GM21360 (cell line): Measurements from ENCODE around the gene BIRC2.
A peak's percentile ranks its signal among the peaks of the same experiment; 100 is the strongest.
"Not testable (repeated sequence)": the region's sequence is repeated elsewhere in the genome, so short reads cannot be mapped to it uniquely, and the experiment has no call there.

Experiments used
- ATAC-seq: cut with Tn5 transposase; IDR thresholded peaks from one replicate; pipeline ENCODE4 v1.9.1; 2021; ENCODE audit warnings: mild to moderate bottlenecking, moderate library complexity; ENCODE audit not compliant: unreplicated experiment

The BIRC2 gene

DNA sequence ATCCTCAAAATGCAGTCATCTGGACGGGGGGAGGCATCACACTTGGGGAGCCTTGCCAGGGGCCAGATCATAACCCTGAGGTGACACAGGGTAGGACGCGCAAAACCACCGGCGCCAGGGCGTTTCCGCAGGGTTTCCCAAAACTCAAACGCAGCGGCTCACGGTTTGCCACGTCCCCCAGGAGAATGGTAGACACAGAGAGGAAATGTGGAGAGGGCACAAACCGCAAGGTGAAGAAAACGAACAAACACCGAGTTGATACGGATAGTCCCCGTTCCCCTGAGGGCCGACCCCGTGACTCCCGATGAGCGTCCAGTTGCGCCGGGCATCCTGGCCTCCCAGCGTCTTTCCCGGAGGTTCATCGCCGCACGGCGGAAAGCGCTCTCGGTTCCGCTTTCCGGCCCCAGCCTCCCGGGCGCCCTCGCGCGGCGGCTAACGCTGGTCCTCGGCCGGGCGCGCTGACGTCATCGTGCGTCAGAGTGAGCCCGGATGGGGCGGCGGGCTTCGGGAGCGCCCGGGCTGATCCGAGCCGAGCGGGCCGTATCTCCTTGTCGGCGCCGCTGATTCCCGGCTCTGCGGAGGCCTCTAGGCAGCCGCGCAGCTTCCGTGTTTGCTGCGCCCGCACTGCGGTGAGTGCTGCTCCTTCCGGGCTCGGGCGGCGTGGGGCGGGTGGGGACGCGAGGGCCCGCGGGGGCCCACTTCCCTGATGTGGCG, at the start of gene BIRC2:
BIRC2 (plus strand) TSS at position 467 of the 714 bp plus-strand sequence. CDS start 2,641 bp downstream, outside the sequence.
- peak; percentile 86 for ATAC-seq

DNA sequence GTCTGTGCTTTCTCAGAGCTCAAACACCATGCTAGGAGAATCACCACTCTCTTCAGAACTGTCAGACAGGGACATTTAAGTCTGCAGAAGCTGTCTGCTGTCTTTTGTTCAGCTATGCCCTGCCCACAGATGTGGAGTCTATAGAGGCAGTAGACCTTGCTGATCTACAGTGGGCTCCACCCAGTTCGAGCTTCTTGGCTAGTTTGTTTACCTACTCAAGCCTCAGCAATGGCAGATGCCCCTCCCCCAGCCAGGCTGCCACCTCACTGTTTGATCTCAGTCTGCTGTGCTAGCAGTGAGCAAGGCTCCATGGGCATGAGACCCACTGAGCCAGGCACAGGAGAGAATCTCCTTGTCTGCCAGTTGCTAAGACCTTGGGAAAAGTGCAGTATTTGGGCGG, 46.2 kb upstream of the BIRC2 start:
- ATAC-seq, result not testable (repeated sequence)

DNA sequence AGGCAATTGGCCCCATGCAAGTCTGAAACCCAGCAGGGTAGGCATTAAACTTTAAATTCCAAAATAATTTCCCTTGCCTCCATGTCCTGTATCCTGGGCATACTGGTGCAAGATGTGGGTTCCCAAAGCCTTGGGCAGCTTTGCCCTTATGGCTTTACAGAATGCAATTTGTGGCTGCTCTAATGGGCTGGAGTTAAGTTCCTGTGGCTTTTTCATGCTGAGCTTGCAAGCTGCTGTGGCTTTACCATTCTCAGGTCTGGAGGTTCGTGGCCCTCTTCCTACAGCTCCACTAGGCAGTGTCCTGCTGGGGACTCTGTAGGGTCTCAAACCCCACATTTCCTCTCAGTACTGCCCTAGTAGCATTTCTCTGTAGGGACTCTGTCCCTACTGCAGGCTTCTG, 44.8 kb upstream of the BIRC2 start:
- no peak for ATAC-seq

DNA sequence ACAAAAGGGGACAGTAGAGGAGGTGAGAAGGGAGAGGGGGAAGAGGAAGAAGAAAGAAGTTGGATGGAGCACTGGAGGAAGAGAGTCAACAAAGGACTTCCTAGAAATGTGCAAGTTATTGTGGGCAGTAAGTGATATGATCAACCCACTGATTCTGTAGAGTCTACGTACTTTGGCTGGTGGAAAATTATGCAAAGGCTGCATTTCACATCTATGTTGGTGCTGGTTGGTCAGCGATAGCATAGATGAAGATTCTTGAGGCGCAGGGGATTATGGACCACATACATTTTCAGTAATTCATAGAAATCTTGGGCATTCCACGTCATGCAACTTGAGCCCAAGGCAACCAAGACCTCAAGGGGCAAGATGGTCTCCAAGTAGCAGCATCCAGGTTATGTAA, 42.3 kb upstream of the BIRC2 start:
- no peak for ATAC-seq

GRCh38 chr11:102305352-102306047, 41.5 kb upstream of the BIRC2 start:
- ATAC-seq, result no peak

GRCh38 chr11:102306048-102306597, 40.9 kb upstream of the BIRC2 start:
- ATAC-seq, result no peak

- ATAC-seq, result no peak
These were observed 39.9 kb upstream of the BIRC2 start for GRCh38 chr11:102306817-102307726.

DNA sequence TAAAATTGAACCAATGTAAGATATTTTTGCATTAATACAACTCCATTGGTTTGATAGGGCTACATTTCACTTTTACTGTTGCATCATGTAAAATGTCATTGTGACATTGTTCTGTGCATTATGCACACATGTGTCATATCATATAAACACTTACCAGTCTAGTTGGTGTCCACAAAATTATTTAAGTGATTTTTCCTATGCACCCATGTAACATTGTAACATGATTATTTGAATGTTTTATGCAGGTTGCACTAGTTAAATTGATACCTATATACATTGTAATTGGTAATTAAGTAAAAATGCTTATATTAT, 39.3 kb upstream of the BIRC2 start:
- ATAC-seq, result no peak

DNA sequence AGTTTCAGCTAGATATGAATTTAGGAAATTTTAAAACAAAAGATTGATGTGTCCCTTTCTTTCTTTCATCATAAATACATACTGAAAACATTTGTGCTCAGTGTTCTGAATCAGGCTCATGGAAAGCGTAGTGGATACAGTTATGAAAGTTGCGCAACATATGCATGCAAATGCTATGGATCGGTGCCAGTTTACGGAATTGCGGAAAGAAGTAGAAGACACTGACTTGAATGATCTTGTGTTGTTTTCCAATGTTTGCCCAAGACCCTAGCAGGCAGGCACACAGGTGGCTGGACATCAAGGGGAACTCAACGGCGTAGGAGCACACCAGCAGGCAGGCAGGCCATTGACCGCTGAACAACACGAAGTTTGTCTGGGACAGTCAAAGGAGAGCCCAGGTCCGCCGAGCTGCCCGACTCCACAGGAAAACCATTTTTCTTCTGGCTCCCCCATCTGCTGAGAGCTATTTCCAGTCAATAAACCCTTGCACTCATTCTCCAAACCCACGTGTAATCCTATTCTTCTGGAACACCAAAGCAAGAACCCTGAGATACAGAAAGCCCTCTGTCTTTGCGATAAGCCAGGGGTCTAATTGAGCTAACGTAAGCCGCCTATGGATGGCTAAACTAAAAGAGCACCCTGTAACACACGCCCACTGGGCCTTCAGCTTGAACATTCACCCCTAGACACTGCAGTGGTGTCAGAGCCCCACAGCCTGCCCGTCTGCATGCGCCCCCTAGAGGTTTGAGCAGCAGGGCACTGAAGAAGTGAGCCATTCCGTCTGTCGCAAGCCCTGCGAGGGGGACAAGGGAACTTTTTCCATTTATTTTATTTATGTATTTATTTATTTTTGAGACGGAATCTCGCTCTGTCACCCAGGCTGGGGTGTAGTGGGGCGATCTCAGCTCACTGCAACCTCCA, 37.1 kb upstream of the BIRC2 start:
- ATAC-seq, result no peak

DNA sequence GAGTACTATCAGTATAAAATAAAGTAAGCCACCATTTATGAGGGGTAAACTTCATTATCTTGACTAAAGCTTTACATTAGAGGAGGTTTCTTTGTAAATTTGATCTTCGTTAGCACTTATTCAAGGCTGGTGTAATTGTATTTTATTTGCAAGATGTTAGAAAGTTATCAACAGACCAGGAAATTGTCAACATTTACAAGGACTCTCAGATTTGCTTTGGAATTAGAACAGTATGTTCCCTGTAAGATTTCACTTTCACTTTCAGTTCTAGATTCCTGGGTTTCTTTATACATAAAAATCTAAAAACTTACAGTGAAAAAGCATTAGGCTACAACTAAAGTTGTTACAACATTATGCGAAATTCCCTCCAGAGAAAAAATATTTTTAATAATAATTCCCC, 34.3 kb upstream of the BIRC2 start:
- no peak for ATAC-seq

DNA sequence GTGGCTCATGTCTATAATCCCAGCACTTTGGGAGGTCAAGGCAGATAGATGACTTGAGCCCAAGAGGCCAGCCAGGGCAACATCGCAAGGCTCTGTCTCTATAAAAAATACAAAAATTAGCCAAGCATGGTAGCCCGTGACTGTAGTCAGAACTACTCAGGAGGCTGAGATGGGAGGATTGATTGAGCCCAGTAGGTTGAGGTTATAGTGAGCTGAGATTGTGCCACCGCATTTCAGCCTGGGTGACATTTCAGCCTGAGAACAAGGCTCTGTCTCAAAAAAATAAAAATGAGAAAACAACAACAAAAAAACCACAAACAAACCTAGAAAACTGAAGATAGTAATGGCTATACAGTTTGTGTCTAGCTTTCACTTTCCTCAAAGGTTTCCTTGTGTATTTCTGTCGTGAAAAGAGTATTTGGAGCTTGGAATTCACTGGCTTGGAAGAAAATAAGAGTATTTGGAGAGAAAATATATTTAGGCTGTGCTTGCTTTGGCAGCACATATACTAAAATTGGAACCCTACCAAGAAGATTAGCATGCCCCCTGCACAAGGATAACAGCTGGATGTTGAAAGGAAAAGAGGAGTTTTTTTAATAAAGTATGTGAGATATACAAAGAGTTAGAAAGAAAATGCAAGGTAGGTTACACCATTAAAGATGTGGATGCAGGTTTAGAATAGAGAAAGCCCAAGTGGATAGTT, 33.6 kb upstream of the BIRC2 start:
- no peak for ATAC-seq

DNA sequence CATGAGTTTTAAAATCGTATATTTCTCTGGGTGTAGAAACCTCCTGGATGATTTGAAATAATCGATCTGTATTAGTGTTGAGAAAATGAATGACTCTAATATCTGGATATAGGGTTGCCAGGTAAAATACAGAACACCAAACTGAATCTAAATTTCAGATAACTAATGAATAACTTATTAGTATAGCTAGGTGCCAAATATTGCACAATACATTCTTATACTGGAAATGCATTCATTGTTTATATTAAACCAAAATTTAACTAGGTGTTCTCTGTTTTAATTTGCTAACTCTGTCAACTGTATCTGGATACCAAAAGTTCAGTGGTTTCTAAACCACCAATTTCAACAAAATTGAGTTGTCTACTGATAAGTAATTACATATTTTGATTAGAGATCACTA, 32.2 kb upstream of the BIRC2 start:
- no peak for ATAC-seq

DNA sequence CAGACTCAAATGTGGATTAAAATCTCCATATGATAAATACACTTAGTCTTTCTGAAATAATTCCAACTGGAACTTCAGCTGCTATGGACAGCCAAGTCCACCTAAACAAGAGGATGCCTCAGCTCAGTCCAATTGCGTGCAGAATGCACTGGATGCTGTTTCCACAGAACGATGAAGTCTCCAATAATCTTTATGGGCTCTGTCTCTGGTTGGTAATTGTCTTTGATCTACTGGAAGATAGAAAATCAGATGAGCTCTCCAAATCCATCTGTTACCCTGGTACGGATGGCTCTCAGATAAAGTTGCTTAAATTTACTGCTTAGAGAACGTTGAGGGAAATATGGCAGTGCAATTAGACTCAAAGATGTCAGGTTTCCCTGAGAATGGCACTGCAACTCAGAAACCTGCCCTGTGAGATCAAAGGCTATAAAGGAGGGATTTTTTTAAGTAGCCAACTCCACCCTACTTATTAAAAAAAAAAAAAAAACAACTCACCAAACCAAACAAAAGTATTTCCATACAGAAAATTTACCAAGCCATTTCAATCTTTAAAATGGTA, 30.6 kb upstream of the BIRC2 start:
- ATAC-seq, result no peak

DNA sequence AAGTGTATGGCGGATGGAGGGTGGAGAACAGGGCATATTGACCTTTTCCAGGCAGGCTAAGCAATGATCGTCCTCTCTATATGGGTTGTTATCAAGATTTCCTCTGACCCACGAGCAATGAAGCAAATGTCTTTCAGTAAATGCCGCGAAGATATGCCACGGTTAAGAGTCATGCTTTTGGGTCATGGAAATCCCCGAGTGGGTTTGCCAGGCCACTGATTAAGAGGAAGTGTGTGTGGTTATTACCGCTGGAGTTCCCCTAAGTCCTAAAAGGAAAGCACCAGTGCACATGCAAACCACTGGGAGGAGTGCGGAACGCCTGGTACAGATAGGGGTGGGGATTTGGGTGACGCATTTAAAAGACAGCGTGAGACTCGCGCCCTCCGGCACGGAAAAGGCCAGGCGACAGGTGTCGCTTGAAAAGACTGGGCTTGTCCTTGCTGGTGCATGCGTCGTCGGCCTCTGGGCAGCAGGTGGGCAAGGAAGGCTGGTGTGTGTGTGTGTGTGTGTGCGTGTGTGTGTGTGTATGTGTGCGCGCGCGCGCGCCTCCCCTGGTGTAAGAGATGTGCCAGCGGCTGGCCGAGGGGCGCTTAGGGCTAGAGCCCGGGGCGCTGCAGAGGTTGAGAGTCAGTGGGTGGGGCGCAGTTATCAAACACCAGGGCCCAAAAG, 29.8 kb upstream of the BIRC2 start, which contains the start of gene BIRC3:
BIRC3 (plus strand) TSS at position 386 of the 669 bp plus-strand sequence. CDS start 7,026 bp downstream, outside the sequence.
- peak; percentile 83 for ATAC-seq

DNA sequence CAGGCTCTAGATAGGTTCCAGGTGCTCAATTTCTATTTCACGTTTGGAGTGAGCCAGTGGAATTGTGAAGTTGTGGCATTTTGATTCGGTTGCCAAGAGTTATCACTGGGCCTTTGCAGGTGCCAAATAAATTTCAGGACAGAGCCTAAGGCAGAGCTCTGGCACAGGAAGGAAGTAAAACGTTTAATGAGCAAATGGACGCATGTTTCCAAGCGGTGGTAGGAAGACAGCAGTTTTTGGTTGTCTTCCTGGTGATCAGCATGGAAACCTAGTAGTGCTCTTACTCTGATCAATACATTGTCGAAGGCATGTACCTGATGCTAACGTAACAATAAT, 29.3 kb upstream of the BIRC2 start:
- no peak for ATAC-seq

- no peak for ATAC-seq
These were observed 28.5 kb upstream of the BIRC2 start for GRCh38 chr11:102318469-102318868.

GRCh38 chr11:102319544-102319943, 27.5 kb upstream of the BIRC2 start:
- no peak for ATAC-seq

DNA sequence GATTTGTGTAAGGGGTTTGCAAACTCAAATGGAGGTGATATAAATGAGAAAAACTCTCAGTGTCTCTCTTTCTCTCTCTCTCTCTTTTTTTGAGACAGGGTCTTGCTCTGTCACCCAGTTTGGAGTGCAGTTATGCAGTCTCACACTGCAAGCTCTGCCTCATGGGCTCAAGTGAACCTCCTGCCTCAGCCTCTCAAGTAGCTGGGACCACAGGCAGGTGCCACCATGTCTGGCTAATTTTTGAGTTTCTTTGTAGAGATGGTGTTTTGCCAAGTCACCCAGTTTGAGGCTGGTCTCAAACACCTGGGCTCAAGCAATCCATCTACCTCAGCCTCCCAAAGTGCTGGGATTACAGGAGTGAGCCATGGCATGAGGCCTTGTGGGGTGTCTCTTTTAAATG, 26.8 kb upstream of the BIRC2 start:
- no peak for ATAC-seq

DNA sequence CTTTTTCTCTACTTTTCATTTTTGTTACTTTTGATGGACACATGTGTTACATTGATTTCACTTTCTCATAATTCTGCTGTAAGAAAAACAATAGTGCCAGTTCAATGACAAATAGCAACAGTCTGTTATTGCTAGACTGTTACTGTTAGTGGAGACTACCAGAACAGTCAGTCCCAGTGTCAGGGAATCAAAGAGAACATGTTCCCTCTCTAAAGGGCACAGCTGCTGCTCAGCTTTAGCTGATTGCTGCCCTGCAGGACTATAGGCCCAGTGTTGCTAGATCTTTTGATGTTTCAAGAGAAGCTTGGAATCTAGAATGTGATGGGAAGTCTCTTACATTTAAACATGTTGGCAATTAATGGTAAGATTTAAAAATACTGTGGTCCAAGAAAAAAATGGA, 26.3 kb upstream of the BIRC2 start:
- no peak for ATAC-seq
